NCI-H187 (cell line): Measurements from ENCODE around the gene SORD.
"Not testable (repeated sequence)": the region's sequence is repeated elsewhere in the genome, so short reads cannot be mapped to it uniquely, and the experiment has no call there.

Source experiments
- DNase-seq, 2 experiments: peaks; one replicate each; lab custom pipeline; 2025; lab: John Stamatoyannopoulos, UW

The SORD gene

GRCh38 chr15:45097466-45097865 is 74.5 kb downstream of the SORD start:
- DNase-seq = no peak

- no peak for DNase-seq
These were observed 76.7 kb downstream of the SORD start for GRCh38 chr15:45099549-45100165.

- DNase-seq = no peak
These were observed 78.1 kb downstream of the SORD start for GRCh38 chr15:45100884-45101625.

GRCh38 chr15:45101749-45102148 is 78.8 kb downstream of the SORD start:
- DNase-seq = no peak

GRCh38 chr15:45102226-45102625 is 79.2 kb downstream of the SORD start:
- DNase-seq = no peak

- DNase-seq = not testable (repeated sequence)
These were observed 81.2 kb downstream of the SORD start for GRCh38 chr15:45104170-45104569.

GRCh38 chr15:45105586-45105985 is 82.6 kb downstream of the SORD start:
- DNase-seq = no peak

GRCh38 chr15:45106002-45106790 is 83.2 kb downstream of the SORD start:
- DNase-seq = no peak

- no peak for DNase-seq
These were observed 85.1 kb downstream of the SORD start for GRCh38 chr15:45107941-45108630.

GRCh38 chr15:45110256-45110820 is 87.3 kb downstream of the SORD start:
- DNase-seq = no peak

GRCh38 chr15:45111390-45112142 is 88.6 kb downstream of the SORD start:
- DNase-seq = no peak

- no peak for DNase-seq
These were observed 89.2 kb downstream of the SORD start for GRCh38 chr15:45112143-45112590.

GRCh38 chr15:45112591-45113379 is 89.8 kb downstream of the SORD start:
- no peak for DNase-seq

- no peak for DNase-seq
These were observed 90.5 kb downstream of the SORD start for GRCh38 chr15:45113380-45113990.

GRCh38 chr15:45114076-45114750 is 91.2 kb downstream of the SORD start, which contains the start of the genes DUOX2 and DUOXA2:
DUOX2 (minus strand) TSS chr15:45114172; CDS start chr15:45113411, 761 bp downstream.
DUOXA2 (plus strand) TSS chr15:45114326; CDS start chr15:45114606, 280 bp downstream.
- DNase-seq = no peak

GRCh38 chr15:45114751-45115085 is 91.7 kb downstream of the SORD start:
- DNase-seq = no peak

- DNase-seq = no peak
These were observed 92.4 kb downstream of the SORD start for GRCh38 chr15:45115312-45115820.

GRCh38 chr15:45116006-45116481 is 93.0 kb downstream of the SORD start:
- DNase-seq = no peak
